Right lobe of liver (tissue), 4 donors: ENCODE measurements around the gene LAMA1.

Source experiments
- POLR2A ChIP-seq: fragments of 450-650 bp; IDR thresholded peaks from one replicate; pipeline ENCODE4 v1.6.1; 2017; ENCODE audit warnings: antibody characterized with exemption, mild to moderate bottlenecking
- TF ChIP-seq, protein P1 (sequence below), 4 donors: fragments of 200-600 bp in 3 of 4; fragments of 450-650 bp in 1 of 4; IDR thresholded peaks; one replicate each; pipeline versions ENCODE4 v1.5.1 to v1.8.0; 2016 to 2022; ENCODE audit warnings: antibody characterized with exemption in 4 of 4, mild to moderate bottlenecking in 2 of 4
- donor health status: DM: no; HTN: no; CAD: no.
- donor health status: DM: no; HTN: no; CAD: no.
- donor health status: DM: no; HTN: yes; CAD: no.

DNA sequence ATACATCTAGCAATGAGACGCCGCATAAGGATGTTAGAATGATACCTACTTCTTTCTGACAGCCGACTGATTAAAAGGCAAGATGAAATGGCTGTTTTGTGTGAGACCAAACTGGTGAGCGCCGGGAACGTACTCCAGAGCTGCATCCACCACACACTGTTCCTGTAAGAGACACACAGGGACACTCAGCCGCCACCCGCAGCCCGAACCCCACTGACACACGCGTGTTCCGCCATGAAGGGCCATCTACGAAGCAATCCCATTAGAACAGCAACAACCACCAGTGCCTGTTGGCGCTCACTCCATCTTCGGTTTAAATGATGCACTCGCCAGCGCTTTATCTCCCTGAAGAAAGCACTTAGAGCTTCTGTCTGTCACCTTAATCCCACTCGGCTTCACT is 162.3 kb downstream of the LAMA1 start:
- TF ChIP-seq, protein P1, sequence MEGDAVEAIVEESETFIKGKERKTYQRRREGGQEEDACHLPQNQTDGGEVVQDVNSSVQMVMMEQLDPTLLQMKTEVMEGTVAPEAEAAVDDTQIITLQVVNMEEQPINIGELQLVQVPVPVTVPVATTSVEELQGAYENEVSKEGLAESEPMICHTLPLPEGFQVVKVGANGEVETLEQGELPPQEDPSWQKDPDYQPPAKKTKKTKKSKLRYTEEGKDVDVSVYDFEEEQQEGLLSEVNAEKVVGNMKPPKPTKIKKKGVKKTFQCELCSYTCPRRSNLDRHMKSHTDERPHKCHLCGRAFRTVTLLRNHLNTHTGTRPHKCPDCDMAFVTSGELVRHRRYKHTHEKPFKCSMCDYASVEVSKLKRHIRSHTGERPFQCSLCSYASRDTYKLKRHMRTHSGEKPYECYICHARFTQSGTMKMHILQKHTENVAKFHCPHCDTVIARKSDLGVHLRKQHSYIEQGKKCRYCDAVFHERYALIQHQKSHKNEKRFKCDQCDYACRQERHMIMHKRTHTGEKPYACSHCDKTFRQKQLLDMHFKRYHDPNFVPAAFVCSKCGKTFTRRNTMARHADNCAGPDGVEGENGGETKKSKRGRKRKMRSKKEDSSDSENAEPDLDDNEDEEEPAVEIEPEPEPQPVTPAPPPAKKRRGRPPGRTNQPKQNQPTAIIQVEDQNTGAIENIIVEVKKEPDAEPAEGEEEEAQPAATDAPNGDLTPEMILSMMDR (IDR thresholded peaks at IDR 0.05) = no peak
- no peak for TF ChIP-seq POLR2A
